Measurements from ENCODE around the gene SEMA4C.

The SEMA4C gene

GRCh38 chr2:96916646-96917543 is 47.0 kb upstream of the SEMA4C start:
- no peaks in the 10 kb centered on the region for H3K36me3 ChIP-seq (replicated peaks; ENCODE audit: low read depth, low read length)
- peaks cover 17% of the 10 kb centered on the region for H3K27me3 ChIP-seq (ENCODE audit: low read depth, low read length)
- H3K9ac ChIP-seq (ENCODE audit: low read length) = no peak overlapping the region
- H3K79me2 ChIP-seq (ENCODE audit: low read length) = no peaks in the 10 kb centered on the region
- H3K9me3 ChIP-seq (ENCODE audit: insufficient read depth, low read length) = no peaks in the 10 kb centered on the region
- TF ChIP-seq CTCF (IDR thresholded peaks at IDR 0.05; ENCODE audit: low read depth, low read length) (no peak), EZH2phosphoT487 (IDR thresholded peaks at IDR 0.05; ENCODE audit: low read depth) (no peak)
- no peak overlapping the region for H3K27ac ChIP-seq (ENCODE audit: low read length)
- H3K4me3 ChIP-seq (ENCODE audit: low read length) = no peak overlapping the region
- no peaks in the 10 kb centered on the region for H4K20me1 ChIP-seq (ENCODE audit: insufficient read depth, low read length)
- no peaks in the 10 kb centered on the region for H3K4me1 ChIP-seq (ENCODE audit: low read length)
- no peak overlapping the region for H2AFZ ChIP-seq (ENCODE audit: low read depth, low read length)
- H3K4me2 ChIP-seq (ENCODE audit: low read length) = no peak overlapping the region

DNA sequence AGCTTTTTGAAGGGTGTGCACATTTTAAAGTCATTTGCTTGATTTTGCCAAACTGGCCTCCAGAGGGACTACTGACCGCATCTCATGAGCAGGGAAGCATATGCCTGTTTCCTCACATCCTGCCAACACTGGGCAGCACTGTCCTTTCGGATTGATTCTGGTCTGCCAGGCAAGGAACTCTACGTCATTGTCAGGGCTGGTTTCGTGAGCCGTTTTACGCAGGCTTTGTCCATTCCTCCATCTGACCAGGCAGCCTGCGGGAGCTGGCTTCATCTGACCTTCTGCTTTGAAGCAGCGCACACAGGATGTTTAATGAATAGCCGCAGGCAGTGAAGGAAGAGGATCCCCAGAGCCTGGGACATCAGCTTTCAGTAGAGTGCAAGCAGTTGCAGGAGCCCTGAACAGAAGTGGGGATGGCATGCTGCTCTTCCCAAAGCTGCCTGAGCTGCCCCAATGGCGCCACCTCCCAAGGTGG is 46.3 kb upstream of the SEMA4C start:
- Histone ChIP-seq H3K79me2 (ENCODE audit: low read length) (no peaks in the 10 kb centered on the region), H3K9me3 (ENCODE audit: insufficient read depth, low read length) (no peaks in the 10 kb centered on the region), H2AFZ (ENCODE audit: low read depth, low read length) (no peak overlapping the region), H3K36me3 (replicated peaks; ENCODE audit: low read depth, low read length) (no peaks in the 10 kb centered on the region), H3K4me1 (ENCODE audit: low read length) (no peaks in the 10 kb centered on the region), H3K27me3 (ENCODE audit: low read depth, low read length) (peaks cover 17% of the 10 kb centered on the region), H3K4me3 (ENCODE audit: low read length) (no peak overlapping the region), H3K4me2 (ENCODE audit: low read length) (no peak overlapping the region), H3K27ac (ENCODE audit: low read length) (no peak overlapping the region), H4K20me1 (ENCODE audit: insufficient read depth, low read length) (no peaks in the 10 kb centered on the region), H3K9ac (ENCODE audit: low read length) (no peak overlapping the region)
- TF ChIP-seq CTCF (IDR thresholded peaks at IDR 0.05; ENCODE audit: low read depth, low read length) (no peak), EZH2phosphoT487 (IDR thresholded peaks at IDR 0.05; ENCODE audit: low read depth) (no peak)

DNA sequence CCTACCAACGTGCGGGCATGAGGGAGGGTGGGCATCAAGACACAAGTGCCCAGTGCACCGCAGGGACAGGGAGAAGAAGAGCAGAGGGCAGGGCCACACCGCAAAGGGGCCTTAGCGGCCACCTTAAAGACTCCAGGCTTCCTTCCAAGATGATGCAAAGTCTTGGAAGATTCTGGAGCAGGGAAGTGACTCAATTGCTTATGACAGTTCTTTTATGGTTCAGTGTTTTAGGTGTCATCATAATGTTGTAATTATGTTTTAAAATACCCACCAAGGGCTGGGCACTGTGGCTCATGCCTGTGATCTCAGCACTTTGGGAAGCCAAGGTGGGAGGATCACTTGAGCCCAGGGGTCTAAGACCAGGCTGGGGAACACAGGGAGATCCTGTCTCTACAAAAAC is 44.5 kb upstream of the SEMA4C start:
- H2AFZ ChIP-seq (ENCODE audit: low read depth, low read length) = no peak overlapping the region
- H4K20me1 ChIP-seq (ENCODE audit: insufficient read depth, low read length) = no peaks in the 10 kb centered on the region
- H3K27me3 ChIP-seq (ENCODE audit: low read depth, low read length) = peaks cover 17% of the 10 kb centered on the region
- no peak overlapping the region for H3K4me3 ChIP-seq (ENCODE audit: low read length)
- no peaks in the 10 kb centered on the region for H3K4me1 ChIP-seq (ENCODE audit: low read length)
- H3K4me2 ChIP-seq (ENCODE audit: low read length) = no peak overlapping the region
- no peak overlapping the region for H3K9ac ChIP-seq (ENCODE audit: low read length)
- no peaks in the 10 kb centered on the region for H3K9me3 ChIP-seq (ENCODE audit: insufficient read depth, low read length)
- TF ChIP-seq EZH2phosphoT487 (IDR thresholded peaks at IDR 0.05; ENCODE audit: low read depth) (no peak), CTCF (IDR thresholded peaks at IDR 0.05; ENCODE audit: low read depth, low read length) (no peak)
- H3K36me3 ChIP-seq (replicated peaks; ENCODE audit: low read depth, low read length) = no peaks in the 10 kb centered on the region
- no peaks in the 10 kb centered on the region for H3K79me2 ChIP-seq (ENCODE audit: low read length)
- H3K27ac ChIP-seq (ENCODE audit: low read length) = no peak overlapping the region

DNA sequence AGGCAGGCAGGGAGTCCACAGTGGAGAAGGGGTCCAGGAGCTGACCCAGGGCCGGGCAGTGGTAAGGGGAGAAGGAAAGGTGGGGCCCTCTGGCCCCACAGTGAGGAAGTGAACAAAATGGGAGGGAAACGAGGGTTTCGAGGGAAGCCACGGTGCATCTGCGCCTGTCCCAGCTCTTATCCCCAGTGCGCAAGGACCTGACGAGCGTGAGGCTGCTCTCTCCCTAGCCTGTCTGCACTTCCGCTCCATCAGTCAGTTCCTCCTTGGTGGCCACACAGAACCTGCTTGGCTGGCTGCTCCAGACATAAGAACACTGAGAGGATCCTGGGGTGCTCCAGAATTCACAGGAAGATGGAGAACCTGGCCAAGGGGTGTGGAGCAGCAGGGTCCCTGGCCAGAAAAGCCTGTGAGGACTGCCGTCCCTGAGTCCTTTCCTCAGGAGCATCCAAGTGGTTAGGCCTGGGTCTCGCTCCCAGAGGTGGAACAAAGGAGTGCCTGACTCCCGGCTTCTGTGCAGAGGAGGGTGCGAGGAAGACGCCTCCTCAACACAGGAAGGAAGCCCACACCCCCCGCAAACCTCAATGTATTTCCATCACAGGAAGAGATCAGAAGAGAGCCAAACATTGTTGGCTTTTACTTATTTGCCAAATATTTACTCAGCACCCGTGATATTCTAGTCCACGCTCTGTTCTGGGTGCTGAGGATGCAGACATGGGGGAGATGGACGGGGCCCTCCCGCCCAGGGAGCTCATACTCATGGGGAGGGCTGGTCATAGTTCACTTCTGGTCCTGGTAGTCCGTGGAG is 43.7 kb upstream of the SEMA4C start:
- Histone ChIP-seq H4K20me1 (ENCODE audit: insufficient read depth, low read length) (no peaks in the 10 kb centered on the region), H2AFZ (ENCODE audit: low read depth, low read length) (no peak overlapping the region), H3K4me2 (ENCODE audit: low read length) (no peak overlapping the region), H3K4me1 (ENCODE audit: low read length) (no peaks in the 10 kb centered on the region), H3K9ac (ENCODE audit: low read length) (no peak overlapping the region), H3K4me3 (ENCODE audit: low read length) (no peak overlapping the region), H3K36me3 (replicated peaks; ENCODE audit: low read depth, low read length) (no peaks in the 10 kb centered on the region), H3K27ac (ENCODE audit: low read length) (no peak overlapping the region), H3K79me2 (ENCODE audit: low read length) (no peaks in the 10 kb centered on the region), H3K27me3 (ENCODE audit: low read depth, low read length) (peaks cover 14% of the 10 kb centered on the region), H3K9me3 (ENCODE audit: insufficient read depth, low read length) (no peaks in the 10 kb centered on the region)
- no peak for TF ChIP-seq EZH2phosphoT487 (IDR thresholded peaks at IDR 0.05; ENCODE audit: low read depth)
- TF ChIP-seq CTCF (IDR thresholded peaks at IDR 0.05; ENCODE audit: low read depth, low read length) = no peak

All from OCI-LY3 (cell line).